GM19455 (cell line): Measurements from ENCODE around the gene AGPAT3.
"Not testable (repeated sequence)": the region's sequence is repeated elsewhere in the genome, so short reads cannot be mapped to it uniquely, and the experiment has no call there.

Source experiments
- ATAC-seq: cut with Tn5 transposase; IDR thresholded peaks from one replicate; pipeline ENCODE4 v1.9.1; 2021; ENCODE audit not compliant: unreplicated experiment

The AGPAT3 gene, protein sequence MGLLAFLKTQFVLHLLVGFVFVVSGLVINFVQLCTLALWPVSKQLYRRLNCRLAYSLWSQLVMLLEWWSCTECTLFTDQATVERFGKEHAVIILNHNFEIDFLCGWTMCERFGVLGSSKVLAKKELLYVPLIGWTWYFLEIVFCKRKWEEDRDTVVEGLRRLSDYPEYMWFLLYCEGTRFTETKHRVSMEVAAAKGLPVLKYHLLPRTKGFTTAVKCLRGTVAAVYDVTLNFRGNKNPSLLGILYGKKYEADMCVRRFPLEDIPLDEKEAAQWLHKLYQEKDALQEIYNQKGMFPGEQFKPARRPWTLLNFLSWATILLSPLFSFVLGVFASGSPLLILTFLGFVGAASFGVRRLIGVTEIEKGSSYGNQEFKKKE

DNA sequence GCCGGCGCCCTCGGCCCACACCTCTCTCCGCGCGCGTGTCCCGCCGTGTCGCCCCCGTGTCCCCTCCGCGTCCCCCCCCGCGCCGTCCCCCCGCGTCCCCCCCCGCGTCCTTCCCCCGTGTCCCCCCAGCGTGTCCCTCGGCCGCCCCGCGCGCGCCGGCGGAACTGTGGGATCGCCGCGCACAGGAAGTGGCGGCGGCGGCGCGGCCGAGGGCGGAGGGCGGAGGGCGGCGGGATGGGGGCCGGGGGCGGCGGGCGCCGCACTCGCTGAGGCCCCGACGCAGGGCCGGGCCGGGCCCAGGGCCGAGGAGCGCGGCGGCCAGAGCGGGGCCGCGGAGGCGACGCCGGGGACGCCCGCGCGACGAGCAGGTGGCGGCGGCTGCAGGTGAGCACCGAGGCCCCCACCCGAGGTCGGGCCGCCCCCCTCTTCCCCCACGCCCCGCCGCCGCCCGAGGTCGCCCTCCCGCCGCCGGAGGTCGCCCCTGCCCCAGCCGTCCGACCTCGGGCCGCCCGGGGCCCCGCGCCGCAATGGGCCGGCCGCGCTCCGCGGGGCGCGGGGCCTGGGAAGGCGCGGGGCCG, at the start of gene AGPAT3:
TSS of gene AGPAT3 (plus strand) at position 262 of the 578 bp plus-strand sequence. CDS start 94,459 bp downstream, outside the sequence.
- no peak for ATAC-seq

DNA sequence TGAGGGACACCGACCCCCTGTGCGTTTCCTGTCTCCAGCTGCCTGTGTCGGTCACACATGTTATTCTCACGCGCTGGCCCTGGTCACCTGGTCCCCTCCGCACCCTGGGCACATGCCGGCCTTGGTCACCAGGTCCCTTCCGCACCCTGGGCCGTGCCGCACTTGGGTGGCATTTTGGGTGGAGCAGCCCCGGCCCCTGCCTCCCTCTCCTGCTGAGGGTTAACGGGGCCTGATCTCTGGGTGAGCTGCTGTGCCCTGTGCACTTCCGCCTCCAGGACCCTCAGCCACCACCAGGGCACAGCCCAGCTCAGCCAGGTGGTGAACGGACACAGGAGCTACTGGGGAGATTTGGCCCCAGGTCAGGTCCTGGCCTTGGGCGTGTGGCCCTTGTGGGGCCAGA, 49.0 kb upstream of the AGPAT3 start:
- ATAC-seq: no peak

DNA sequence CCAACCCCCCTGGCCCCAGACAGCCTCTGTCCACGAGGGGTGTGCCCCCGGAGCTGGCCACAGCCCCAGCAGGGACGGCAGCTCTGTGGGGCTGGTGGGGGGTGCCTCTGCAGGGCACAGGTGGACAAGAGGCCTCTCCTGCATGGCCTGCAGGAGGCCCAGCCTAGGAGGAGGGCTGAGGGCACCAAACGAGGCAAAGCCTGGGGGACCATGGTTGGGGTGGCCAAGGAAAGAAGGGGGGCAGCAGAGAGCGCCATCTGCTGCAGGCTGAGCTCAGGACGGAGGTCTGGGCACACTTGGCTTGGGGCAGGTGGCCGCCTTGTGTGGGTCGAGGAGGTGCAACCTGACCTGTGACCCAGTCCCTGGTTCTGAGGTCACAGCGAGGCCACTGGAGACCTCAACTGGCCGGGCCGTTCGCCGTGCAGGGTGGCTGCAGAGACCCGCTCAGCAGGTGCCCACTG, 48.4 kb upstream of the AGPAT3 start:
- ATAC-seq: no peak

DNA sequence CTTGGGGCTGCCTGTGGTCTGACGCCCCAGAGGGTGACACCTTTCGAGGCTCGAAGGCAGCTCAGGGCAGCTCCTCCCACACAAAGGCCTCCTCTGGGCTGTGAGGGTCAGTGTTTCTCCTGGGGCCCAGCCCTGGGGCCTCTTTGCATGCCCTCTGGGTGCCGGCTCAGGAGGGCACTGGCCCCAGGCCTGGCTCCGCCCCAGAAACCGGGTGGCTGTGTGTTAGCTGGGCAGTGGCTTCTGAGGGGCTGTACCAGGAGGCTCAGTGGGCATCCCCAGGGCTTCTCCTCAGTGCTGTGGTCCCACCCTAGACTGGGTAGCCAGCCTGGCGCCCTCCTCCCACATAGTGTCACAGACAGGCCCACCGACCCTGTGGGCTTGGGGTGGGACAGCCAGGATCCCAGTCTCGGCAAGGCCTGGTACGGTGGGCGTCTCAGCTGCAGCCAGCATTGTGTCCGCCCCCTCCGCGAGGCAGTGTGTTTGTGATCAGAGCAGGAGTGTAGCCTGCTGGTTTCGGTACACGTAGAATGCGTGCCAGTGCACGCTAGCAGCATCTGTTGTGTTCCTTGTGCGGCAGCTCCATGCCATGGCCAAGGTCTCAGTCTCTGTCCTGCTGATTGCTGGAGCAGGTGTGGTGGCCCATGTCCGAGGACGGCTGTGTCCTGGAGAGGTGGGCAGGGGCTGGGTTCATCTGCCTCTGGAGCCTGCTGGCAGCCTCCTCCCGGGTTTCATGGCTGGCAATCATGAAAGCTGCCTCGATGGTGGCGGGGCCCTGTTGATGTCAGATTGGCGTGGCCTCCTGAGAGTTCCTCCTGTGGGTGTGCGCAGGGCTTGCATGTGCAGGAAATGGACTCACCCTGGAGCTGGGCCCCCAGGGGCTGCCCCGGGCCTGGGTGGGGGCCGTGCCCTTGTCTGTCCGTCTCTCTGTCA, 47.6 kb upstream of the AGPAT3 start:
- no peak for ATAC-seq

DNA sequence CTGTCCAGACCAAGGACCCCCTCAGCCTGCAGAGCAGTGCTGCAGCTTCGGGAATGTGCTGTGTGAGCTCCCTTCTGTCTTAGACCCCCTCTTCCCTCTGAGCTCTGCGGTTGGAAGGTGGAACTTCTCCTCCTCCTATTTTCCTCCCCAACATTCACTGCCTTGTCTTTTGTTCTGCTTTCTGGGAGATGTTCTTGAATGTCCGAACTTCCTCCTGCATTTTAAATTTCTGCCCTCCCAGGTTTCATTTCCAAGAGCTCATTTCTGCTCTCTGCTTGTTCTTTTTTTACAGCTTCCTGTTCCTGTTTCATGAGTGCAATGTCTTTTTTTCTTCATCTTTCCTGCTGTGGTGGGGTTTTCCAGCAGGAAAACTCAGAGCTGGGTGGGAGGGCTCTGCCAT, 46.3 kb upstream of the AGPAT3 start:
- ATAC-seq: no peak

DNA sequence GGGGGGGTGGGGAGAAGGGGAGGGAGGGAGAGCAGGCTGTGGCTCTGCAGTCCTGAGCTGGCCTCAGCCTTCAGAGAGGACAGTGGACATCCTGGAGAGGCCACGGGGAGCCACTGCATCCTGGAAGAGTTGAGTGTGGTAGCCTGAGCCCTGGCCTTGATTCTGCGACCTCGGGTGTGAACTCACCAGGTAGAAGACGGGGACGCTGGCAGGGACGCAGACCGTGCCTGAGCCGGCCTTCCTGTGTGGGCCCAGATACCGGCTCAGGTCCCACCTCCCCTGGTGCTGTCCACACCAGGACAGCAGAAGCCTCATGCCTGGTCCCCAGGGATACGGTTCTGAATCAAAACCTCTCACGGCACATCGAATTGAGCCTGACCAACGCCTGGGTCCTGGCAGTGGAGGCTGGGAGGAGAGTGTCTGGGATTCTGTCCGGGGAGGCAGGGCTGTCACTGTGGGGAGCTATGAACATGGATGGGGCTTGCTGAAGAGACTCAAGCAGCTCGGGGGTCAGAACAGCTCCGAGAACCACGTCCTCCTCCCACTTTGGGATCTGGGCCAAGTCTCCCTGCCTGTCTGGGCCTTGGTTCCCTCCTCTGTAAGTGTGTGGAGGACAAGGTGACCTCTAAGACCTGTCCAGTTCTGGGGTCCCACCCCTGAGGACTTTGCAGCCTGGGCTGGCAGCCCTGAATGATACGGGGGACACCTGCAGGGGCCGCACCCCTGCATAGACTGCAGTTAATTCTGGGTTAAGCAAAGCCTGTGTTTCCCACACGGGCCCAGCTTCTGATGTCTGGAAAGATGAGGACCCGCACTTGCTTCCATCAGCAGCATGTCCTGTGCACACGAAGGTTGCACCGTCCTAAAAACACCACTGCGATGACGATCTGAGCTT, 45.3 kb upstream of the AGPAT3 start:
- no peak for ATAC-seq

DNA sequence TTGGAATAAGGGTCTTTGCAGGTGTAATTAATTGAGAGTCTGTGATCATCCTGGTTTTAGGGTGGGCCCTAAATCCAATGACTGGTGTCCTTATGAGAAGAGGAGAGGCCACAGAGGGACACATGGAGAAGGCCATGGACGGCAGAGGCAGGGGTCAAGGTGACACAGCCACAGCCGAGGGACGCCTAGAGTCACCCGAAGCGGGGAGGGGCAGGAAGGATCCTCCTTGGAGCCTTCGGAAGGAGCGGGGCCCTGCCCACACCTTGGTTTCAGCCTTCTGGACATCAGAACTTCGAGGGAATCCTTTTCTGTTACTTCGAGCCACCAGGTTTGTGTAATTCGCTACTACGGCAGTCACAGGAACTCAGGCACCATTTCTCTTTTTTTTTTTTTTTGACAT, 44.6 kb upstream of the AGPAT3 start:
- no peak for ATAC-seq

DNA sequence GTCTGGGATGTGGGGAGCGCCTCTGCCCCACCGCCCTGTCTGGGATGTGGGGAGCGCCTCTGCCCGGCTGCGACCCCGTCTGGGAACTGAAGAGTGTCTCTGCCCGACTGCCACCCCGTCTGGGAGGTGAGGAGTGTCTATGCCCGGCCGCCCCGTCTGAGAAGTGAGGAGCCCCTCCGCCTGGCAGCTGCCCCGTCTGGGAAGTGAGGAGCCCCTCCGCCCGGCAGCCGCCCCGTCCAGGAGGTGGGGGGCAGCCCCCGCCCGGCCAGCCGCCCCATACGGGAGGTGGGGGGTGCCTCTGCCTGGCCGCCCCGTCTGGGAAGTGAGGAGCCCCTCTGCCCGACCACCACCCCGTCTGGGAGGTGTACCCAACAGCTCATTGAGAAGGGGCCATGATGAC, 42.9 kb upstream of the AGPAT3 start:
- ATAC-seq: not testable (repeated sequence)

DNA sequence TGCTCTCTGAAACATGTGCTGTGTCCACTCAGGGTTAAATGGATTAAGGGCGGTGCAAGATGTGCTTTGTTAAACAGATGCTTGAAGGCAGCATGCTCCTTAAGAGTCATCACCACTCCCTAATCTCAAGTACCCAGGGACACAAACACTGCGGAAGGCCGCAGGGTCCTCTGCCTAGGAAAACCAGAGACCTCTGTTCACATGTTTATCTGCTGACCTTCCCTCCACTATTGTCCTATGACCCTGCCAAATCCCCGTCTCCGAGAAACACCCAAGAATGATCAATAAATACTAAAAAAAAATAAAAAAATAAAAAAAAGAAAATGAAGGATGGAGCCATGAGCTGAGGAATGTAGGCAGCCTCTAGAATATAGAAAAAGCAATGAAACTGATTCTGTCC, 42.3 kb upstream of the AGPAT3 start:
- ATAC-seq: not testable (repeated sequence)

DNA sequence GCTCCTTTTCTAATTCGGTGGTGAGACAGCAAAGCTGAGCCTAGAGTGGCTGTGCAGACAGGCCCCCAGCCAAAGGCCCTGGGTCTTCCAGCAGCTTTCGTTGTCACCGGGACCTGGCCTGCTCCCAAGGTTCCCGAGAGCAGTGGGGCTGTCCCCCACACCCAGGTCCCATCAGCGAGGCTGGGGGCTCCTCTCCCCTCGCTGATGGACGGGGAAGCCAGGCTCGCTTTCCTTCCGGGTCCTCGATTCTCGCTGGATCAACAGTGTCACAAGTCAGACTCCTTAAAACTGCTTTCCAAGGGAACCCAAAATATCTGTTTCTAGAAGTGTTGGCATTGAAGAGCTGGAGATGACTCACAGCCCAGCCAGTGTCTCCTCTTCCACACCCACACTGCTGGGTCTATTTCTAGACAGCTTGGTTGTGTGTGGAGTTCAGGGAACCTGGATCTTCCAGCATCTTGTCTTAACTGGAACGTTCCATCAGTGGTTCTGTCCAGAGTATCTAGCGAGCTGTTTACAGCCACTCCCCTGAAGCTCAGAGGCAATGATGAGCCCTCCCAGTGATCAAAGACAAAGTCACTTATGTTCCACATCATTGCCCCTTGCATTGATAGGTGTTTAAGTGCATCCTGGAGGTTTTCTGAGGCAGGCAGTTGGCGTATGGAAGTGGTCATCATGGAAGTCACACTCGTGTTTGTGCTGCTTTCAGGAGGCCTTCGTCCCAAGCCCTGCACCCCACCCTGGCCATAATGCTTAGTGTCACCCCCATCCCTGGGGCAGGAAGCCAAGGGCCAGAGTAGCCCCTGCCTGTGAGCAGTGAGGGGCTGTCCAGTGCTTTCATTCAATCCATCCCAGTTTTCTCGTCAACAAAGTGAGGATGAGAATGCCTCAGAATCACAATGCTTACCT, 40.4 kb upstream of the AGPAT3 start:
- no peak for ATAC-seq

DNA sequence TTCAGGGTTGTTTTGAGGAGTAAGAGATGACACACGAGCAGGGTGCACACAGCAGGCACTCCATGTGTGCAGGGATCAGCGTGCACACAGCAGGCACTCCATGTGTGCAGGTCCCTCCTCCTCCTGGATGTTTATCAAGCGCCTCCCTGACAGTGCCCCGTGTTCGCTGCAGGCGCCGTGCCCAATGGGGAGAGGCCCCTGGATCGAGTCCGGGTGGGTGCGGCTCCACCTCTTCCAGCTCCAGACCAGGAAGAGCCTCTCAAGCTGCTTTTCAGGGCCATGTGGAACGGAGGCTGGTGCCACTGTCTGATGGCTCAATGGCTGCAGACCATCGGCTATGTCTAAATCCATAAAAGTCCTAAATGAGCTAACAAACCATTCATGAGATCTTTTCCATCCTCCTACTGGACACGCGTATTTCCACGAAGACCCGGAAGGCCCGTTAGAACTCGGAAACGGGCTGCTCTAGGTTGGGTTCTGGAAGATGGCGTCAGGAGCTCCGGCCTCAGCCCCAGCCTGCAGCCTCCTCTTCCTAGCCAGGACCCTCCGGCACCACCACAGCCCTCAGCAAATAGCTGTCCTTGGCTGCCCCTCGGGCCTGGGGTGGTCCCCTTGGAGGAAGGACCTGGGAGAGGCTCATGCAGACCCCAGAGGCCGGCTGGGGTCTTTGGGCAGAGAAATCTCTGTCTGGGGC, 39.6 kb upstream of the AGPAT3 start:
- ATAC-seq: no peak

DNA sequence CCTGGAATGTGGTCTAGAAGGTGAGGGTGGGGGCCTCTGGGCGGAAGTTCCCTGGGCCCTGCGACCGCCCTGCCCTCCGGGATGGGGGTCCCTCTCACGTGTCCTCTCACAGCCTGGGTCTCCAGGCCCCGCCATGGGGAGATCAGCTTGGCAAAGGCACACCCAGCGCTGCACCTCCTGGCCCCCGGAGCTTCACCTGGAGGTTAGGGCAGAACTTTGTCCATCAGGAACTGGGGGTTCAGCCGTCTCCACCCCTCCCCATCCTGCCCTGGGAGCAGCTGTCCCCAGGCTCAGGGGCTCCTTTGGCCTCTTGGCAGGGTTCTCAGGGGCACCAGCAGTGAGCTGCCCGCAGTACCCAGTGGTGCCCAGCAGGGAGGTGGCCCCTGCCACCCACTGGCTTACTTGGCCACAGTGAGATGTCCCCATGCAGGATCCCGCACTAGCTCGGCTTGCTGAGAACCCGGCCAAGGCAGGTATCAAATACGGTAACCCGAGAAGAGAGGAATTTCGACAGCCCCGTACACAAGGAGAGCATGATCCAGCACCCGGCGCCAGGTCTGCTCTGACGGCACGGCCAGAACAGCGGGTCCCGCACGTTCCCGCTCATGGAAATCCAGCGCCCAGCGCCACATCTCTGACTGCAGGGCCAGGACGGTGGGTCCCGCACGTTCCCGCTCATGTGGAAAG, 38.9 kb upstream of the AGPAT3 start:
- ATAC-seq: no peak

DNA sequence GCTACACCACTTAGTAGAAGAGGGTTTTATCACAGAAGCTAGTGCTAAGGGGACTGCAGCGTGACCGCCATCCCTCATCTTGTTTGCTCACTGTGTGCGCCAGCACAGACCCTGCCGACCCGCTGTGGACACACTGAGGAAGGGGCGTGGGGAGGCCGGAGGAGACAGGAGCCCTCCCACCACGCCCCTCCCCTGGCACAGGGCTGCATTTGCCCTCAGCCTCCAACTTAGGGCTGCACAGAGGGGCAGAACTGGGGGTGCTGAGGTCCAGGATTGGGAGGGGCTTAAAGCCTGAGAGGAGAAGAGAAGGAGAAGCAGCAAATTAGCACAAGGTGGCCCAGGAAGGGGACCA, 38.4 kb upstream of the AGPAT3 start:
- ATAC-seq: no peak

DNA sequence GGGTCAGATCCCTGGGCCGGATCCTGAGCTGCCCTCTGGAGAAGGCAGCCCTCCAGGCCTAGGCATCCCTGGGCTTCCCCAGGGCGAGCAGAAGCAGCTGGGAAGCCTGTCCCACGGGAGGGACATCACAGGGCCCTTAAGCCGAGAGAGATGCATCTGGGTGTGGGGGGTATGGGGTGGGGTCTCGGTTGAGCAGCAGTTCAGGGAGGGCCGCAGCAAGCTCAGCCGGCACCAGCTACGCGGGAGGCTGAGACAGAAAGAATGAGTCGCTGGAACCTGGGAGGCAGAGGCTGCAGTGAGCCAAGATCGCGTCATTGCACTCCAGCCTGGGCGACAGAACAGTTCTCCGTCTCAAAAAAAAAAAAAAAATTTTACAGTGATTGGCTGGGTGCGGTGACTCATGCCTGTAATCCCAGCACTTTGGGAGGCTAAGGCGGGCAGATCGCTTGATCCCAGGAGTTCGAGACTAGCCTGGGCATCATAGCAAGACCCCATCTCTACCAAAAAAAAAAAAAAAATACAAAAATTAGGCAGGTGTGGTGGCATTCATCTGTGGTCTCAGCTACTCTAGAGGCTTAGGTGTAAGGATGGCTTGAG, 37.9 kb upstream of the AGPAT3 start:
- ATAC-seq: no peak

DNA sequence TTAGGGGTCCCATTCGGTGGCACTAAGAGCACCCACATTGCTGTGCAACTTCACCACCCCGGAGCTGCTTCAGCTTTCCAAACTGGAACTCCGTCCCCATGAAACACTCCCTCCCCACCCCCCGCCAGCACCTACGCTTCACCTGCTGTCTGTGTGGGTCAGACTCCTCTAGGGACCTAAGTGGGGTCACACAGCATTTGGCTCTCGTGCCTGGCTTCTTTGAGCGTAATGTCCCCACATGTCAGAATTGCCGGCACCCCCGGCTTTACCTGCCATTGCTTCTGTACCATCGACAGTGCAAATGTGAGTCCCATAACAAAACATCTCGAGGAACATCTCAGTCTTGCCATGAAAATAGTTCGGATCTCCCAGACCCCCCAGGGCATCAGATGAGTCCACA, 35.9 kb upstream of the AGPAT3 start:
- no peak for ATAC-seq

DNA sequence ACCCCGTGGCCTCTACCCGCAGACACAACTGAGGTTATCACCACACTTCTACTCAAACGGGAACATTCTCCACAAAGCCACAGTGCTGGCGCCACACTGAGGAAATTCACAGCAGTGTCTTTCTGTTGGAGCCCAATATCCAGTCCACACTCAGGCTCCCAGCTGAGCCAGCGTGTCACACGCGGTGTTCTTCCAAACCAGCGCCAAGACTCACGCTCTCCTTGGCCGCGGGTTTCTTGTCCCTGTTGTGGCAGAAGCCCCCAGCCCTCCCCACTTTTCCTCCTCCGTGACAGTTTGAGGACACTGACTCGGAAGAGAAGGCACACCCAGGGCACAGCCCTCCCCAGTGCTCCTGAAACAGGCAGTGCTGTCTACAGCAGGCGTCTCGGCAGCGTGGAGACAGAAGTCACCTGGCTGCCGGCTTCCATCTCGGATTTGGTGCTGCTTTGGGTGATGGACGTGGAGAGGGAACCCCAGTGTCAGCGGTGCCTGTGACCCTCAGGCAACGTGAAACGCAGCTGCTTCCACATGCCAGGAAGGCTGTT, 35.4 kb upstream of the AGPAT3 start:
- ATAC-seq: no peak

DNA sequence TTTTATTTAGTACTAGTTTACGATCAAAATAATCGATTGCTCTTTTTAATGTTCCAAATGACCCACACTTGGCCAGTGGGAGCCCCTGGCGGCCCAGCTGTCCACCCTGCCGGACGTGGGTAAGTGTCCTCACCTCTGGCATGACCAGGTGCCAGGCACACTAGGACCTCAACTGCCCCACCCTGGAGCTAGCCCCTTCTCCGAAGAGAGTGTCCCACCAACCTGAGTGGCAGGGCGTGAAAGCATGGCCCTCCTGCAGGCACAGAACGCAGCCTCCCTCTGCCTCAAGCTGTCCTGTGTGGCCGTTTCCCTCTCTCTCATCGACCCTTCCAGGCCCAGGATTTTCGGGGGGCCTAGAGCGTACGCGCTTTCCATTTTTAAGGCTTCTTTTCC, 32.9 kb upstream of the AGPAT3 start:
- no peak for ATAC-seq

DNA sequence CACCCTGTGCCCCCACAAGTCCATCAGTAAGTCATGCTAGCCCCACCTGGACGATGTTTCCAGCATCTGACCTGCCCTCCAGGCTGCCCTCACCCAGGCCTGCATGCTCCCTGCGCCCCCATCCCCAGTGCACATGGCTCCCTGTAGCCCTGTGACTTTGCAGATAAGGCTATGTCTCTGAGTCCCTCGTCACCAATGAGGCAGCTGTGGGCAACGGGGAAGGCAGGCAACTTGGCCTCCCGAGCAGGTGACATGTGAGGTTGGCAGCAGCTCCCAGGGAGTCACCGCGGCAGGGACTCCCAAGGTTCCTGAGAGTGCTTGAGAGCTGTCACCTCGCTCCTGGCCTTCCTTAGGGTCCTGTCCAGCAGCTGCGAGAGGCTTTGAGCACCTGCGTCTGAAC, 32.4 kb upstream of the AGPAT3 start:
- ATAC-seq: no peak
